Measurements from ENCODE around the gene LRMDA. TPM values are rescaled to one million over a fixed set of nuclear protein-coding genes. Genes with fewer than 3 reads are reported as not detected.
A peak's percentile ranks its signal among the peaks of the same experiment; 100 is the strongest.

Gene LRMDA
- total RNA-seq, 3 donors from 2014 or later (not counting 1 experiment from before 2014, with no cell fraction given), result 1.4 to 2.4 (median 2.1) TPM

GRCh38 chr10:75406462-75407223 lies 24.8 kb upstream of the LRMDA start:
- TF ChIP-seq CTCF (IDR thresholded peaks at IDR 0.05), result no peak
- ATAC-seq, result no peak
- peak overlapping the region; percentile 83 for H3K4me3 Mint-ChIP-seq
- H3K27ac ChIP-seq (ENCODE audit: low read length), result no peak overlapping the region
- no peak overlapping the region for H3K27ac Mint-ChIP-seq
- no peaks in the 10 kb centered on the region for H3K36me3 Mint-ChIP-seq
- peaks cover 12 to 47% of the 10 kb centered on the region in 2 donors for H3K4me1 Mint-ChIP-seq
- WGBS (ENCODE audit: insufficient coverage), result 96% methylated on average over 24 of the region's 29 CpGs
- H3K4me1 ChIP-seq (ENCODE audit: control insufficient read depth, insufficient read depth, low read length), result peaks cover 52% of the 10 kb centered on the region
- H3K27me3 ChIP-seq (ENCODE audit: control insufficient read depth, insufficient read depth, low read length), result peaks cover 61% of the 10 kb centered on the region
- H3K27me3 Mint-ChIP-seq (ENCODE audit: low read depth in 2 of 2), result peaks cover 62% of the 10 kb centered on the region in 2 donors
- H3K9me3 ChIP-seq (ENCODE audit: control insufficient read depth, insufficient read depth, low read length), result no peaks in the 10 kb centered on the region
- intact Hi-C loops (cut with micrococcal nuclease), result no loop called here
- no peaks in the 10 kb centered on the region for H3K9me3 Mint-ChIP-seq
- H3K4me3 ChIP-seq (ENCODE audit: low read length), result no peak overlapping the region
- DNase-seq, result no peak
- no peaks in the 10 kb centered on the region for H3K36me3 ChIP-seq (ENCODE audit: control insufficient read depth, insufficient read depth, low read length)

GRCh38 chr10:75407224-75407712 lies 24.2 kb upstream of the LRMDA start:
- H3K4me3 ChIP-seq (ENCODE audit: low read length), result no peak overlapping the region
- ATAC-seq (no peak), DNase-seq (peak in 1 of 2 donors; percentile 3)
- no peaks in the 10 kb centered on the region for H3K9me3 Mint-ChIP-seq
- no peak overlapping the region for H3K27ac Mint-ChIP-seq
- no peaks in the 10 kb centered on the region for H3K36me3 ChIP-seq (ENCODE audit: control insufficient read depth, insufficient read depth, low read length)
- H3K27me3 Mint-ChIP-seq (ENCODE audit: low read depth in 2 of 2), result peaks cover 57 to 64% of the 10 kb centered on the region in 2 donors
- WGBS (ENCODE audit: insufficient coverage), result 24% methylated on average over 37 of the region's 37 CpGs
- no peaks in the 10 kb centered on the region for H3K9me3 ChIP-seq (ENCODE audit: control insufficient read depth, insufficient read depth, low read length)
- TF ChIP-seq CTCF (IDR thresholded peaks at IDR 0.05), result no peak
- no peak overlapping the region for H3K27ac ChIP-seq (ENCODE audit: low read length)
- intact Hi-C loops (cut with micrococcal nuclease), result no loop called here
- peaks cover 56% of the 10 kb centered on the region for H3K27me3 ChIP-seq (ENCODE audit: control insufficient read depth, insufficient read depth, low read length)
- peaks cover 7 to 40% of the 10 kb centered on the region in 2 donors for H3K4me1 Mint-ChIP-seq
- peaks cover 47% of the 10 kb centered on the region for H3K4me1 ChIP-seq (ENCODE audit: control insufficient read depth, insufficient read depth, low read length)
- peak overlapping the region; percentile 83 for H3K4me3 Mint-ChIP-seq
- H3K36me3 Mint-ChIP-seq, result no peaks in the 10 kb centered on the region

GRCh38 chr10:75407713-75408508 lies 23.5 kb upstream of the LRMDA start:
- Mint-ChIP-seq H3K4me3 (peak overlapping the region; percentile 89), H3K27me3 (ENCODE audit: low read depth in 2 of 2) (peaks cover 54 to 68% of the 10 kb centered on the region in 2 donors), H3K36me3 (no peaks in the 10 kb centered on the region), H3K27ac (no peak overlapping the region), H3K9me3 (no peaks in the 10 kb centered on the region), H3K4me1 (peaks cover 7 to 34% of the 10 kb centered on the region in 2 donors)
- intact Hi-C loops (cut with micrococcal nuclease), result no loop called here
- no peak overlapping the region for H3K27ac ChIP-seq (ENCODE audit: low read length)
- H3K9me3 ChIP-seq (ENCODE audit: control insufficient read depth, insufficient read depth, low read length), result no peaks in the 10 kb centered on the region
- no peak for ATAC-seq
- peaks cover 51% of the 10 kb centered on the region for H3K27me3 ChIP-seq (ENCODE audit: control insufficient read depth, insufficient read depth, low read length)
- peaks cover 40% of the 10 kb centered on the region for H3K4me1 ChIP-seq (ENCODE audit: control insufficient read depth, insufficient read depth, low read length)
- H3K4me3 ChIP-seq (ENCODE audit: low read length), result peak overlapping the region; percentile 58
- H3K36me3 ChIP-seq (ENCODE audit: control insufficient read depth, insufficient read depth, low read length), result no peaks in the 10 kb centered on the region
- DNase-seq, result peak in 1 of 2 donors; percentile 8
- no peak for TF ChIP-seq CTCF (IDR thresholded peaks at IDR 0.05)
- WGBS (ENCODE audit: insufficient coverage), result 3% methylated on average over 68 of the region's 68 CpGs

Data from natural killer cell (primary cell).